Measurements from ENCODE around the gene TNFRSF1A. TPM values are rescaled to one million over a fixed set of nuclear protein-coding genes. Genes with fewer than 3 reads are reported as not detected.

The TNFRSF1A gene
- total RNA-seq, 1 experiment from 2014 or later = 44.1 TPM

- Mint-ChIP-seq H3K4me1 (peaks cover 23% of the 10 kb centered on the region), H3K9me3 (no peaks in the 10 kb centered on the region), H3K4me3 (no peak overlapping the region; the same call in none of the 2 replicates), H3K27me3 (ENCODE audit: low read depth) (no peaks in the 10 kb centered on the region), H3K27ac (no peak overlapping the region), H3K36me3 (peaks cover 24% of the 10 kb centered on the region)
- DNase-seq (ENCODE audit: low spot score) = peak; percentile 30
- ATAC-seq = no peak
- CTCF ChIA-PET = interaction anchor here (0.7 to 3.6 kb wide), 19 partner anchors 9 to 352 kb away, joined by 3 to 41 read pairs (median 6); partner anchors contain the start of genes MRPL51, PLEKHG6, SCNN1A and VAMP1
- TF ChIP-seq TEAD1 (CRISPR knock-in tag; IDR thresholded peaks at IDR 0.05) (peak; percentile 58), CREM (CRISPR knock-in tag; IDR thresholded peaks at IDR 0.05) (no peak), ZNF281 (CRISPR knock-in tag; IDR thresholded peaks at IDR 0.05) (0 out of 2 replicates have a peak, but pooled peaks have one; percentile 30), IRF1 (CRISPR knock-in tag; IDR thresholded peaks at IDR 0.05) (no peak), ATF3 (CRISPR knock-in tag; conservative IDR thresholded peaks at IDR 0.05) (no peak)
- TF ChIP-seq, protein P1, sequence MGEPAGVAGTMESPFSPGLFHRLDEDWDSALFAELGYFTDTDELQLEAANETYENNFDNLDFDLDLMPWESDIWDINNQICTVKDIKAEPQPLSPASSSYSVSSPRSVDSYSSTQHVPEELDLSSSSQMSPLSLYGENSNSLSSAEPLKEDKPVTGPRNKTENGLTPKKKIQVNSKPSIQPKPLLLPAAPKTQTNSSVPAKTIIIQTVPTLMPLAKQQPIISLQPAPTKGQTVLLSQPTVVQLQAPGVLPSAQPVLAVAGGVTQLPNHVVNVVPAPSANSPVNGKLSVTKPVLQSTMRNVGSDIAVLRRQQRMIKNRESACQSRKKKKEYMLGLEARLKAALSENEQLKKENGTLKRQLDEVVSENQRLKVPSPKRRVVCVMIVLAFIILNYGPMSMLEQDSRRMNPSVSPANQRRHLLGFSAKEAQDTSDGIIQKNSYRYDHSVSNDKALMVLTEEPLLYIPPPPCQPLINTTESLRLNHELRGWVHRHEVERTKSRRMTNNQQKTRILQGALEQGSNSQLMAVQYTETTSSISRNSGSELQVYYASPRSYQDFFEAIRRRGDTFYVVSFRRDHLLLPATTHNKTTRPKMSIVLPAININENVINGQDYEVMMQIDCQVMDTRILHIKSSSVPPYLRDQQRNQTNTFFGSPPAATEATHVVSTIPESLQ (CRISPR knock-in tag; IDR thresholded peaks at IDR 0.05) = no peak
- POLR2A ChIA-PET = interaction anchor here (0.6 to 3.3 kb wide), 17 partner anchors 8 to 532 kb away, joined by 3 to 48 read pairs (median 4); partner anchors contain the start of genes GAPDH, LTBR, SCNN1A and TAPBPL
Observed at GRCh38 chr12:6336889-6337853, 4.7 kb downstream of the TNFRSF1A start.

- H3K27me3 Mint-ChIP-seq (ENCODE audit: low read depth) = no peaks in the 10 kb centered on the region
- H3K4me1 Mint-ChIP-seq = peaks cover 18% of the 10 kb centered on the region
- ChIA-PET CTCF (interaction anchor here (0.7 to 3.6 kb wide), 22 partner anchors 8 to 353 kb away, joined by 3 to 41 read pairs (median 6); partner anchors contain the start of genes MRPL51, PLEKHG6, SCNN1A and VAMP1), POLR2A (interaction anchor here (0.6 to 3.3 kb wide), 19 partner anchors 9 to 533 kb away, joined by 3 to 48 read pairs (median 4); partner anchors contain the start of genes GAPDH, LTBR, SCNN1A and TAPBPL)
- no peaks in the 10 kb centered on the region for H3K9me3 Mint-ChIP-seq
- no peak overlapping the region for H3K27ac Mint-ChIP-seq
- DNase-seq (ENCODE audit: low spot score) (peak; percentile 95), ATAC-seq (peak; percentile 92)
- H3K36me3 Mint-ChIP-seq = peaks cover 29% of the 10 kb centered on the region
- no peak overlapping the region; the same call in none of the 2 replicates for H3K4me3 Mint-ChIP-seq
- 0 out of 2 replicates have a peak, but pooled peaks have one; percentile 52 for TF ChIP-seq CREM (CRISPR knock-in tag; IDR thresholded peaks at IDR 0.05)
- TF ChIP-seq, protein P2, sequence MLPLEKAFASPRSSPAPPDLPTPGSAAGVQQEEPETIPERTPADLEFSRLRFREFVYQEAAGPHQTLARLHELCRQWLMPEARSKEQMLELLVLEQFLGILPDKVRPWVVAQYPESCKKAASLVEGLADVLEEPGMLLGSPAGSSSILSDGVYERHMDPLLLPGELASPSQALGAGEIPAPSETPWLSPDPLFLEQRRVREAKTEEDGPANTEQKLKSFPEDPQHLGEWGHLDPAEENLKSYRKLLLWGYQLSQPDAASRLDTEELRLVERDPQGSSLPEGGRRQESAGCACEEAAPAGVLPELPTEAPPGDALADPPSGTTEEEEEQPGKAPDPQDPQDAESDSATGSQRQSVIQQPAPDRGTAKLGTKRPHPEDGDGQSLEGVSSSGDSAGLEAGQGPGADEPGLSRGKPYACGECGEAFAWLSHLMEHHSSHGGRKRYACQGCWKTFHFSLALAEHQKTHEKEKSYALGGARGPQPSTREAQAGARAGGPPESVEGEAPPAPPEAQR (CRISPR knock-in tag; IDR thresholded peaks at IDR 0.05) = no peak
- TF ChIP-seq ZNF423 (CRISPR knock-in tag; IDR thresholded peaks at IDR 0.05) = peak; percentile 25; the same call in 1 of the 2 replicates
- no peak for TF ChIP-seq ZNF281 (CRISPR knock-in tag; IDR thresholded peaks at IDR 0.05)
- no peak for TF ChIP-seq E2F5 (CRISPR knock-in tag; IDR thresholded peaks at IDR 0.05)
- TF ChIP-seq ATF2 (CRISPR knock-in tag; IDR thresholded peaks at IDR 0.05; ENCODE audit: borderline replicate concordance, low read depth) = no peak
- no peak for TF ChIP-seq ZNF219 (CRISPR knock-in tag; IDR thresholded peaks at IDR 0.05; ENCODE audit: borderline replicate concordance)
- peak; percentile 99 for TF ChIP-seq NFE2L1 (CRISPR knock-in tag; IDR thresholded peaks at IDR 0.05)
- TF ChIP-seq, protein P3, sequence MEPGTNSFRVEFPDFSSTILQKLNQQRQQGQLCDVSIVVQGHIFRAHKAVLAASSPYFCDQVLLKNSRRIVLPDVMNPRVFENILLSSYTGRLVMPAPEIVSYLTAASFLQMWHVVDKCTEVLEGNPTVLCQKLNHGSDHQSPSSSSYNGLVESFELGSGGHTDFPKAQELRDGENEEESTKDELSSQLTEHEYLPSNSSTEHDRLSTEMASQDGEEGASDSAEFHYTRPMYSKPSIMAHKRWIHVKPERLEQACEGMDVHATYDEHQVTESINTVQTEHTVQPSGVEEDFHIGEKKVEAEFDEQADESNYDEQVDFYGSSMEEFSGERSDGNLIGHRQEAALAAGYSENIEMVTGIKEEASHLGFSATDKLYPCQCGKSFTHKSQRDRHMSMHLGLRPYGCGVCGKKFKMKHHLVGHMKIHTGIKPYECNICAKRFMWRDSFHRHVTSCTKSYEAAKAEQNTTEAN (CRISPR knock-in tag; IDR thresholded peaks at IDR 0.05) = peak; percentile 59; the same call in 1 of the 2 replicates
- TF ChIP-seq ATF1 (CRISPR knock-in tag; IDR thresholded peaks at IDR 0.05) = no peak
Observed at GRCh38 chr12:6336079-6336888, 5.6 kb downstream of the TNFRSF1A start.
